WTC11 (cell line): ENCODE results near the gene VSIG2. TPM values are rescaled to one million over a fixed set of nuclear protein-coding genes. Genes with fewer than 3 reads are reported as not detected.

ENCODE experiments used
- ATAC-seq: fragments of 200-7000 bp; cut with Tn5 transposase; 2 replicates; pipeline ENCODE4 v1.10.0; 2021; ENCODE audit warnings: mild to moderate bottlenecking, moderate library complexity
- CTCF ChIA-PET: fragments of 300-600 bp; sonication (Branson Sonifier 250); formaldehyde crosslinking; loops from one replicate; lab custom pipeline; 2021; ENCODE audit warnings: antibody characterized with exemption; lab: Charles Lee
- POLR2A ChIA-PET: fragments of 350-600 bp; sonication (Branson Sonifier 250); formaldehyde crosslinking; loops from one replicate; lab custom pipeline; 2021; ENCODE audit warnings: antibody characterized with exemption; lab: Charles Lee
- DNase-seq: peaks from one replicate; pipeline ENCODE4 v3.0.0; 2021; ENCODE audit warnings: low spot score
- H3K27ac Mint-ChIP-seq: 2 replicates; pipeline ENCODE4 v1.8.0; 2021; ENCODE audit warnings: mixed read lengths
- H3K27me3 Mint-ChIP-seq: 2 replicates; pipeline ENCODE4 v1.8.0; 2021; ENCODE audit warnings: low read depth, mild to moderate bottlenecking, moderate library complexity, mixed read lengths
- H3K36me3 Mint-ChIP-seq: 2 replicates; pipeline ENCODE4 v1.8.0; 2021; ENCODE audit warnings: mixed read lengths
- H3K4me1 Mint-ChIP-seq: 2 replicates; pipeline ENCODE4 v1.8.0; 2022; ENCODE audit warnings: mixed read lengths
- H3K4me3 Mint-ChIP-seq: 2 replicates; pipeline ENCODE4 v1.8.0; 2021; ENCODE audit warnings: mild to moderate bottlenecking, moderate library complexity, mixed read lengths
- H3K9me3 Mint-ChIP-seq: 2 replicates; pipeline ENCODE4 v1.8.0; 2021; ENCODE audit warnings: mixed read lengths
- CDX4 ChIP-seq: fragments of 250-450 bp; sonication (Bioruptor Pico); IDR thresholded peaks from 2 replicates; pipeline ENCODE4 v1.9.0; 2021; ENCODE audit warnings: moderate library complexity, mild to moderate bottlenecking, inconsistent platforms, borderline replicate concordance
- CREM ChIP-seq: sonication (generic); formaldehyde crosslinking; IDR thresholded peaks from 2 replicates; pipeline ENCODE4 v1.8.1; 2022; ENCODE audit warnings: mild to moderate bottlenecking, missing genetic modification reagents, moderate library complexity
- ESRRA ChIP-seq: sonication (generic); formaldehyde crosslinking; IDR thresholded peaks from 2 replicates; pipeline ENCODE4 v1.8.1; 2022; ENCODE audit warnings: mild to moderate bottlenecking, missing genetic modification reagents, borderline replicate concordance
- IRF1 ChIP-seq: sonication (generic); formaldehyde crosslinking; IDR thresholded peaks from 2 replicates; pipeline ENCODE4 v1.8.0; 2023; ENCODE audit warnings: missing genetic modification reagents
- JAZF1 ChIP-seq: fragments of 250-450 bp; sonication (Bioruptor Pico); IDR thresholded peaks from 2 replicates; pipeline ENCODE4 v1.9.0; 2021; ENCODE audit warnings: moderate library complexity, mild to moderate bottlenecking, inconsistent platforms
- MYBL2 ChIP-seq: sonication (generic); formaldehyde crosslinking; IDR thresholded peaks from 2 replicates; pipeline ENCODE4 v1.8.1; 2023; ENCODE audit warnings: mild to moderate bottlenecking, moderate library complexity, missing genetic modification reagents
- NFATC4 ChIP-seq: fragments of 250-450 bp; sonication (Bioruptor Pico); IDR thresholded peaks from 2 replicates; pipeline ENCODE4 v1.9.0; 2021; ENCODE audit warnings: mild to moderate bottlenecking
- NR1H2 ChIP-seq: sonication (generic); formaldehyde crosslinking; IDR thresholded peaks from 2 replicates; pipeline ENCODE4 v1.9.0; 2021; ENCODE audit warnings: mild to moderate bottlenecking, moderate library complexity, missing genetic modification reagents
- TCF7 ChIP-seq: sonication (generic); formaldehyde crosslinking; IDR thresholded peaks from 2 replicates; pipeline ENCODE4 v1.8.0; 2022; ENCODE audit warnings: mild to moderate bottlenecking, low read depth, missing genetic modification reagents, moderate library complexity
- TEAD4 ChIP-seq: sonication (generic); formaldehyde crosslinking; IDR thresholded peaks from 2 replicates; pipeline ENCODE4 v1.8.0; 2022; ENCODE audit warnings: mild to moderate bottlenecking, missing genetic modification reagents
- ZBTB21 ChIP-seq: sonication (generic); formaldehyde crosslinking; IDR thresholded peaks from 2 replicates; pipeline ENCODE4 v1.8.1; 2023; ENCODE audit warnings: mild to moderate bottlenecking, missing genetic modification reagents, borderline replicate concordance
- ZMAT4 ChIP-seq: fragments of 250-450 bp; sonication (Bioruptor Pico); IDR thresholded peaks from 2 replicates; pipeline ENCODE4 v1.9.0; 2021; ENCODE audit warnings: mild to moderate bottlenecking
- ZNF232 ChIP-seq: sonication (generic); formaldehyde crosslinking; IDR thresholded peaks from 2 replicates; pipeline ENCODE4 v1.8.0; 2022; ENCODE audit warnings: mild to moderate bottlenecking, missing genetic modification reagents
- ZNF263 ChIP-seq: sonication (generic); formaldehyde crosslinking; IDR thresholded peaks from 2 replicates; pipeline ENCODE4 v1.8.1; 2022; ENCODE audit warnings: low read depth, mild to moderate bottlenecking, moderate library complexity, missing genetic modification reagents
- ZNF425 ChIP-seq: fragments of 250-450 bp; sonication (Bioruptor Pico); conservative IDR thresholded peaks from 2 replicates; pipeline ENCODE4 v1.9.0; 2021; ENCODE audit warnings: mild to moderate bottlenecking
- total RNA-seq: library from RNA; stranded (reverse); gene quantifications from 3 replicates; pipeline ENCODE4 v1.2.3, GENCODE V29; 2021
- TF ChIP-seq, protein P1 (sequence below): sonication (generic); formaldehyde crosslinking; IDR thresholded peaks from 2 replicates; pipeline ENCODE4 v1.8.0; 2022; ENCODE audit warnings: mild to moderate bottlenecking, missing genetic modification reagents
- TF ChIP-seq, protein P2 (sequence below): sonication (generic); formaldehyde crosslinking; IDR thresholded peaks from 2 replicates; pipeline ENCODE4 v1.8.1; 2023; ENCODE audit warnings: mild to moderate bottlenecking, missing genetic modification reagents, moderate library complexity

The VSIG2 gene
- total RNA-seq, 1 experiment from 2014 or later, result 0.79 TPM

GRCh38 chr11:124760806-124761205 lies 8.8 kb upstream of the VSIG2 start (continued):
- TF ChIP-seq ZNF263 (no peak), JAZF1 (CRISPR knock-in tag) (no peak), IRF1 (CRISPR knock-in tag) (no peak)

DNA sequence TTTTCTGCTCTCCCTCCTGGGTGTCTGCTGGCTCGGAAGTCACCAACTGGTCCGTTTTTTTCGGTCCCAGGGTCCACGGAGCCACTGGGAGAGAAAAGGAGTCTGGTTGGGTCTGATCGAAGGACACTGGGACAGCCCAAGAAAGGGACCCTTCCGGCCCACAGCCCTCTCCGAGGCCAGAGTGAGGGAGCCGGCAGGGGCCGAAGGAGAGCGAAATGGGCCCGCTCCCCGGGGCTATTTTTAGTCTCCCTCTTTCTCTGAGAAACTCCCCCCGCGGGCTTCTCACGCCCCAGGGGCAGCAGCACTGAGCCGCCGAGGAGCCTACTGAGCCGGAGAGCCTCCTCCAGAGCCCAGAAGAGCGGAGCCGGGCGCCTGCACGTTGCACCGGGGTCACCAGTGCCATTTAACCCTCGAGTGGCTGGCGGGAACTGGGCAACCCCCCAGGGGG lies 8.2 kb upstream of the VSIG2 start:
- DNase-seq, result peak; percentile 28
- no peak for ATAC-seq
- CTCF ChIA-PET, result interaction anchor here (1.7 to 5.6 kb wide), 11 partner anchors 9 to 120 kb away, joined by 7 to 61 read pairs (median 26); partner anchors contain the start of genes SIAE, SPA17 and VSIG2
- Mint-ChIP-seq H3K27me3 (peaks cover 79% of the 10 kb centered on the region), H3K4me1 (peaks cover 57% of the 10 kb centered on the region), H3K27ac (no peak overlapping the region), H3K36me3 (no peaks in the 10 kb centered on the region), H3K9me3 (no peaks in the 10 kb centered on the region), H3K4me3 (peak overlapping the region; percentile 84)
- TF ChIP-seq CREM (CRISPR knock-in tag), result no peak
- no peak for TF ChIP-seq TCF7 (CRISPR knock-in tag)
- TF ChIP-seq ZNF425, result no peak
- no peak for TF ChIP-seq NR1H2 (CRISPR knock-in tag)
- TF ChIP-seq MYBL2, result no peak
- TF ChIP-seq ZNF232, result no peak
- TF ChIP-seq TEAD4 (CRISPR knock-in tag), result no peak
- no peak for TF ChIP-seq ZBTB21 (CRISPR knock-in tag)
- TF ChIP-seq CDX4, result no peak
- no peak for TF ChIP-seq ESRRA (CRISPR knock-in tag)
- TF ChIP-seq, protein P1, sequence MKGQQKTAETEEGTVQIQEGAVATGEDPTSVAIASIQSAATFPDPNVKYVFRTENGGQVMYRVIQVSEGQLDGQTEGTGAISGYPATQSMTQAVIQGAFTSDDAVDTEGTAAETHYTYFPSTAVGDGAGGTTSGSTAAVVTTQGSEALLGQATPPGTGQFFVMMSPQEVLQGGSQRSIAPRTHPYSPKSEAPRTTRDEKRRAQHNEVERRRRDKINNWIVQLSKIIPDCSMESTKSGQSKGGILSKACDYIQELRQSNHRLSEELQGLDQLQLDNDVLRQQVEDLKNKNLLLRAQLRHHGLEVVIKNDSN (CRISPR knock-in tag), result no peak
- no peak for TF ChIP-seq NFATC4 (CRISPR knock-in tag)
- TF ChIP-seq, protein P2, sequence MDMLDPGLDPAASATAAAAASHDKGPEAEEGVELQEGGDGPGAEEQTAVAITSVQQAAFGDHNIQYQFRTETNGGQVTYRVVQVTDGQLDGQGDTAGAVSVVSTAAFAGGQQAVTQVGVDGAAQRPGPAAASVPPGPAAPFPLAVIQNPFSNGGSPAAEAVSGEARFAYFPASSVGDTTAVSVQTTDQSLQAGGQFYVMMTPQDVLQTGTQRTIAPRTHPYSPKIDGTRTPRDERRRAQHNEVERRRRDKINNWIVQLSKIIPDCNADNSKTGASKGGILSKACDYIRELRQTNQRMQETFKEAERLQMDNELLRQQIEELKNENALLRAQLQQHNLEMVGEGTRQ (CRISPR knock-in tag), result no peak
- no peak for TF ChIP-seq ZMAT4 (CRISPR knock-in tag)
- POLR2A ChIA-PET, result interaction anchor here (1.1 kb wide), 1 partner anchor 87 kb away, joined by 3 read pairs; no protein-coding TSS in a partner anchor
